DND-41 (cell line): ENCODE measurements around the gene ZNF474.

Experiments
- CTCF ChIP-seq: IDR thresholded peaks from 2 replicates; pipeline ENCODE4 v1.5.1; 2012; ENCODE audit warnings: borderline replicate concordance, low read length, moderate library complexity, mild to moderate bottlenecking; ENCODE audit not compliant: poor library complexity, severe bottlenecking; ENCODE audit errors: extremely low read depth
- EZH2 ChIP-seq: IDR thresholded peaks from 3 replicates; pipeline ENCODE4 v1.6.1; 2012; ENCODE audit warnings: borderline replicate concordance, low read depth, mild to moderate bottlenecking, moderate library complexity, low read length, inconsistent platforms; ENCODE audit not compliant: severe bottlenecking

DNA sequence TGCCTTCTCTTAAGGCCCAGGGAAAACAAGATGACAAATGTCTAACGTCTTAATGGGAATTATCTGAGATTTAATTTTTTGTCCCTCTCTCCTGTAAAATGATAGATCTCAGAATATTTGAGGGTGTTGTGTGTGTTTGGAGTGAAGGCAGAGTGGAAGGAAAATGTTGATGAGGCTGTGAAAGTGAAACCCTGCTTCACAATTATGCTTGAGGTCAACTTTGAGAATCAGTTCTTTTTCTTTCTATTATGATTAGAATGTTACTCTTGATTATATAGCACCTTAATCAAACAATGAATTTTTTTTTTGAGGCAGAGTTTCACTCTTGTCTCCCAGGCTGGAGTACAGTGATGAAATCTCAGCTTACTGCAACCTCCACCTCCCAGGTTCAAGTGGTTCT is 45.8 kb upstream of the ZNF474 start:
- no peak for TF ChIP-seq CTCF
- no peak for TF ChIP-seq EZH2
